Gastroesophageal sphincter (tissue), 3 donors: ENCODE results near the gene MYCBP2.

ENCODE experiments used
- EP300 ChIP-seq: sonication (generic); formaldehyde crosslinking; IDR thresholded peaks from one replicate; pipeline ENCODE4 v1.6.1; 2017; ENCODE audit warnings: antibody characterized with exemption, mild to moderate bottlenecking
- POLR2A ChIP-seq, 2 donors: fragments of 450-650 bp; IDR thresholded peaks; one replicate each; pipeline ENCODE4 v1.6.1; 2017; ENCODE audit warnings: antibody characterized with exemption in 2 of 2, mild to moderate bottlenecking in 2 of 2, moderate library complexity in 1 of 2
- TF ChIP-seq, protein P1 (sequence below), 4 experiments: fragments of 200-600 bp in 2 of 4; fragments of 450-650 bp in 2 of 4; sonication (generic) in 1 of 4; IDR thresholded peaks; one replicate each; pipeline ENCODE4 v1.5.1; 2017 to 2019; ENCODE audit warnings: antibody characterized with exemption in 4 of 4, mild to moderate bottlenecking in 2 of 4, moderate library complexity in 2 of 4

DNA sequence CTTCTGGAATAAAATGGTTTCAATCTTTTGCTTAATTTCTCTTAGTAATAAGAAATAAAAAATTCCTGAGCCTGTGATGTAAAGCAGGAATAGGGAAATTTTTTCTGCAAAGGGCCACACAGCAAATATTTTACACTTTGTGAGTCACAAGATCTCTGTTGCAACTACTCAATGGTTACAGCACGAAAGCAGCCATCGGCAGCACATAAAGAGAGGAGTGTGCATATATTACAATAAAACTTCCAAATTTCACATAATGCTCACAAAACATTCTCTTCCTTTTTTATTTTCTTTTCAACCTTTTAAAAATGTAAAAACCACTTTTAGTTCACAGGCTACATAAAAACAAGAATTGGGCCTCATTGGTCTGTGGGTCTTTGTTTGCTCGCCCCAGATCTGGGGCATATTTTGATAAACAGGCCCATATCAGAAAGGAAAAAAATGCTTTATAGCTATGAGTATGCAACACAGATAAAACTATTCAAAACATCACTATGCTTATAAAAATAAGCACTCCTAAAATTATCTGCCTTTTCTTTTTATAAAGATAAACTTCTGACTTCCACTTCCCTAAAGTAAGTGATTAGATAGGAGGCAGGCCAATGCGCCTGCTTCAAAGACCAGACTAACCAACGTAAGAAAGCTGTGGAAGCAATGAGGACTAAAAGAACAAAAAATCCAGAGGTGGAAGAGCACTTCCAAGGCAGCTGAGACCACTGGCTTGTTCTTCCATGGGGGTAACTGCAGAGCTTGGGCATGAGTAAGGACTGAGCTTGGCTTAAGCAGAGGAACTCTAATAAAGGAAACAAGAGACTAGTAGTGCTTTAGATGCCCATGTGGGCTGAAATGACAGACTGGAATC lies 26.5 kb downstream of the MYCBP2 start:
- TF ChIP-seq, protein P1, sequence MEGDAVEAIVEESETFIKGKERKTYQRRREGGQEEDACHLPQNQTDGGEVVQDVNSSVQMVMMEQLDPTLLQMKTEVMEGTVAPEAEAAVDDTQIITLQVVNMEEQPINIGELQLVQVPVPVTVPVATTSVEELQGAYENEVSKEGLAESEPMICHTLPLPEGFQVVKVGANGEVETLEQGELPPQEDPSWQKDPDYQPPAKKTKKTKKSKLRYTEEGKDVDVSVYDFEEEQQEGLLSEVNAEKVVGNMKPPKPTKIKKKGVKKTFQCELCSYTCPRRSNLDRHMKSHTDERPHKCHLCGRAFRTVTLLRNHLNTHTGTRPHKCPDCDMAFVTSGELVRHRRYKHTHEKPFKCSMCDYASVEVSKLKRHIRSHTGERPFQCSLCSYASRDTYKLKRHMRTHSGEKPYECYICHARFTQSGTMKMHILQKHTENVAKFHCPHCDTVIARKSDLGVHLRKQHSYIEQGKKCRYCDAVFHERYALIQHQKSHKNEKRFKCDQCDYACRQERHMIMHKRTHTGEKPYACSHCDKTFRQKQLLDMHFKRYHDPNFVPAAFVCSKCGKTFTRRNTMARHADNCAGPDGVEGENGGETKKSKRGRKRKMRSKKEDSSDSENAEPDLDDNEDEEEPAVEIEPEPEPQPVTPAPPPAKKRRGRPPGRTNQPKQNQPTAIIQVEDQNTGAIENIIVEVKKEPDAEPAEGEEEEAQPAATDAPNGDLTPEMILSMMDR (IDR thresholded peaks at IDR 0.05): no peak
- TF ChIP-seq EP300 (no peak), POLR2A (IDR thresholded peaks at IDR 0.05) (no peak)
